HL-60 (cell line): Measurements from ENCODE around the gene HHAT.

Experiments used
- POLR2AphosphoS5 ChIP-seq: IDR thresholded peaks from 2 replicates; pipeline ENCODE4 v1.6.1; 2012; ENCODE audit warnings: low read depth
- SPI1 ChIP-seq: IDR thresholded peaks from 2 replicates; pipeline ENCODE4 v1.6.1; 2012; ENCODE audit warnings: low read depth, mild to moderate bottlenecking, borderline replicate concordance
- TF ChIP-seq, protein P1 (sequence below): IDR thresholded peaks from 2 replicates; pipeline ENCODE4 v1.6.1; 2012; ENCODE audit warnings: low read depth; ENCODE audit not compliant: insufficient replicate concordance
- TF ChIP-seq, protein P2 (sequence below): IDR thresholded peaks from one replicate; pipeline ENCODE4 v1.5.1; 2011; ENCODE audit warnings: low read length, control low read depth, inconsistent platforms; ENCODE audit not compliant: insufficient read depth

DNA sequence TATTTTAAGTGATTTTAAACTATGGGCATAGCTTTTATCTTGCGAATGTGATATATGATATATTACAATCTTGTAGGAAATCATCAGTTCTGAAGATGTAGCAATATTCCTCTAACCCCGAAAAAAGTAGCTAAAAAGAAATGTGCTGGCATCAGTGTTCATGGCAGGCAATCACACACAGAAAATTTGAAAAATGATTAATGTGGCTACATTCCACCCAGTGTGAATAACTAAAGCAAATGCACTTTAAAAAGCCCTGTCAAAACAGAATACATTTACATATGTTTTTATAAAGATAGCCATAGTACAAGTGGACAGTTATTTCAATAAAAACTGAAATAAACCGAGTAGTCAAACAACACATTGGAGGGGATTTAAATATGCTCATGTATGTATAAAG, 260.2 kb downstream of the HHAT start:
- TF ChIP-seq, protein P1, sequence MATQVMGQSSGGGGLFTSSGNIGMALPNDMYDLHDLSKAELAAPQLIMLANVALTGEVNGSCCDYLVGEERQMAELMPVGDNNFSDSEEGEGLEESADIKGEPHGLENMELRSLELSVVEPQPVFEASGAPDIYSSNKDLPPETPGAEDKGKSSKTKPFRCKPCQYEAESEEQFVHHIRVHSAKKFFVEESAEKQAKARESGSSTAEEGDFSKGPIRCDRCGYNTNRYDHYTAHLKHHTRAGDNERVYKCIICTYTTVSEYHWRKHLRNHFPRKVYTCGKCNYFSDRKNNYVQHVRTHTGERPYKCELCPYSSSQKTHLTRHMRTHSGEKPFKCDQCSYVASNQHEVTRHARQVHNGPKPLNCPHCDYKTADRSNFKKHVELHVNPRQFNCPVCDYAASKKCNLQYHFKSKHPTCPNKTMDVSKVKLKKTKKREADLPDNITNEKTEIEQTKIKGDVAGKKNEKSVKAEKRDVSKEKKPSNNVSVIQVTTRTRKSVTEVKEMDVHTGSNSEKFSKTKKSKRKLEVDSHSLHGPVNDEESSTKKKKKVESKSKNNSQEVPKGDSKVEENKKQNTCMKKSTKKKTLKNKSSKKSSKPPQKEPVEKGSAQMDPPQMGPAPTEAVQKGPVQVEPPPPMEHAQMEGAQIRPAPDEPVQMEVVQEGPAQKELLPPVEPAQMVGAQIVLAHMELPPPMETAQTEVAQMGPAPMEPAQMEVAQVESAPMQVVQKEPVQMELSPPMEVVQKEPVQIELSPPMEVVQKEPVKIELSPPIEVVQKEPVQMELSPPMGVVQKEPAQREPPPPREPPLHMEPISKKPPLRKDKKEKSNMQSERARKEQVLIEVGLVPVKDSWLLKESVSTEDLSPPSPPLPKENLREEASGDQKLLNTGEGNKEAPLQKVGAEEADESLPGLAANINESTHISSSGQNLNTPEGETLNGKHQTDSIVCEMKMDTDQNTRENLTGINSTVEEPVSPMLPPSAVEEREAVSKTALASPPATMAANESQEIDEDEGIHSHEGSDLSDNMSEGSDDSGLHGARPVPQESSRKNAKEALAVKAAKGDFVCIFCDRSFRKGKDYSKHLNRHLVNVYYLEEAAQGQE = no peak
- TF ChIP-seq, protein P2, sequence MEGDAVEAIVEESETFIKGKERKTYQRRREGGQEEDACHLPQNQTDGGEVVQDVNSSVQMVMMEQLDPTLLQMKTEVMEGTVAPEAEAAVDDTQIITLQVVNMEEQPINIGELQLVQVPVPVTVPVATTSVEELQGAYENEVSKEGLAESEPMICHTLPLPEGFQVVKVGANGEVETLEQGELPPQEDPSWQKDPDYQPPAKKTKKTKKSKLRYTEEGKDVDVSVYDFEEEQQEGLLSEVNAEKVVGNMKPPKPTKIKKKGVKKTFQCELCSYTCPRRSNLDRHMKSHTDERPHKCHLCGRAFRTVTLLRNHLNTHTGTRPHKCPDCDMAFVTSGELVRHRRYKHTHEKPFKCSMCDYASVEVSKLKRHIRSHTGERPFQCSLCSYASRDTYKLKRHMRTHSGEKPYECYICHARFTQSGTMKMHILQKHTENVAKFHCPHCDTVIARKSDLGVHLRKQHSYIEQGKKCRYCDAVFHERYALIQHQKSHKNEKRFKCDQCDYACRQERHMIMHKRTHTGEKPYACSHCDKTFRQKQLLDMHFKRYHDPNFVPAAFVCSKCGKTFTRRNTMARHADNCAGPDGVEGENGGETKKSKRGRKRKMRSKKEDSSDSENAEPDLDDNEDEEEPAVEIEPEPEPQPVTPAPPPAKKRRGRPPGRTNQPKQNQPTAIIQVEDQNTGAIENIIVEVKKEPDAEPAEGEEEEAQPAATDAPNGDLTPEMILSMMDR = no peak
- TF ChIP-seq POLR2AphosphoS5 (no peak), SPI1 (no peak)
